ENCODE measurements around the gene KLF4.

KLF4 gene

GRCh38 chr9:107488375-107489143 is 1.0 kb downstream of the KLF4 start:
- DNase-seq (ENCODE audit: low read depth in 1 of 2, low spot score in 1 of 2), result no peak

DNA sequence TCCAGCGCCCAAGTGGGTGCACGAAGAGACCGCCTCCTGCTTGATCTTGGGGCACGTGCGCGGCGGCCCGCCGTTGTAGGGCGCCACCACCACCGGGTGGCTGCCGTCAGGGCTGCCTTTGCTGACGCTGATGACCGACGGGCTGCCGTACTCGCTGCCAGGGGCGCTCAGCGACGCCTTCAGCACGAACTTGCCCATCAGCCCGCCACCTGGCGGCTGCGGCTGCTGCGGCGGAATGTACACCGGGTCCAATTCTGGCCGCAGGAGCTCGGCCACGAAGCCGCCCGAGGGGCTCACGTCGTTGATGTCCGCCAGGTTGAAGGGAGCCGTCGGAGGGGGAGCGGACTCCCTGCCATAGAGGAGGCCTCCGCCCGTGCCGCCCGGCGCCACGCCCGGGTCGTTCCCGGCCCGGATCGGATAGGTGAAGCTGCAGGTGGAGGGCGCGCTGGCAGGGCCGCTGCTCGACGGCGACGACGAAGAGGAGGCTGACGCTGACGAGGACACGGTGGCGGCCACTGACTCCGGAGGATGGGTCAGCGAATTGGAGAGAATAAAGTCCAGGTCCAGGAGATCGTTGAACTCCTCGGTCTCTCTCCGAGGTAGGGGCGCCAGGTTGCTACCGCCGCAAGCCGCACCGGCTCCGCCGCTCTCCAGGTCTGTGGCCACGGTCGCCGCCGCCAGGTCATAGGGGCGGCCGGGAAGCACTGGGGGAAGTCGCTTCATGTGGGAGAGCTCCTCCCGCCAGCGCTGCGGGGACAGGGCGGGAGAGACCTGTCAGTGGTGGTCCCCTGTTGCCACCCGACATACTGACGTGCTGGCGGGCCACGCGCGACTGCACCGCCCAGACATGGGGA is 1.8 kb downstream of the KLF4 start:
- DNase-seq (ENCODE audit: low read depth in 1 of 2, low spot score in 1 of 2), result no peak

DNA sequence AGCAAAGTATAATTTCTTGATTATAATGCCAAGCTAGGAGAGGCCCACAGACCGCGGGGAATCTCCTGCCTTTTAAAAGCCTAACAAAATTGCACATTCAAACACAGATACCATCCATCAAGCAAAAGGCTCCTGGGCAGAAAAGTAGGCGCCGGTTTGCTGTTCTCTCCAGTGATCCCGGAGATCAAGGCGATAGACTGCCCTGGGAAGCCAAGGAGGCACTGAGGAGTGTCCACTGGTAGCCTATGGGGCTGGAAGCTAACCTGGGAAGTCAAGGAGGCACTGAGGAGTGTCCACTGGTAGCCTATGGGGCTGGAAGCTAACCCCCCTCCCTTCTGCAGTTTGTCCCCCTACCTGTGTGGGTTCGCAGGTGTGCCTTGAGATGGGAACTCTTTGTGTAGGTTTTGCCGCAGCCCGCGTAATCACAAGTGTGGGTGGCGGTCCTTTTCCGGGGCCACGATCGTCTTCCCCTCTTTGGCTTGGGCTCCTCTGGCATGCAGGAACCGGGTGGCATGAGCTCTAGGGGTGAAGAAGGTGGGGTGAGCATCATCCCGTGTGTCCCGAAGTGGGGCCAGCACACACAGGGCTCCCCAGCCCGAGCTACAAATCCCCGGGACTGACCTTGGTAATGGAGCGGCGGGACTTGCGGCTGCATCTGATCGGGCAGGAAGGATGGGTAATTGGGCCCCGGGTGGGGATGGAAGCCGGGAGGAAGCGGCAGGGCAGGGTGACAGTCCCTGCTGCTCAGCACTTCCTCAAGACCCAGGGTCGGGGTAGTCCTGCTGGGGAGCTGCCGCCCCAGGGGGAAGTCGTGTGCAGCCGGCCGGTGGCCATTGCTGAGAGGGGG is 2.7 kb downstream of the KLF4 start:
- DNase-seq (ENCODE audit: low read depth in 1 of 2, low spot score in 1 of 2), result no peak

DNA sequence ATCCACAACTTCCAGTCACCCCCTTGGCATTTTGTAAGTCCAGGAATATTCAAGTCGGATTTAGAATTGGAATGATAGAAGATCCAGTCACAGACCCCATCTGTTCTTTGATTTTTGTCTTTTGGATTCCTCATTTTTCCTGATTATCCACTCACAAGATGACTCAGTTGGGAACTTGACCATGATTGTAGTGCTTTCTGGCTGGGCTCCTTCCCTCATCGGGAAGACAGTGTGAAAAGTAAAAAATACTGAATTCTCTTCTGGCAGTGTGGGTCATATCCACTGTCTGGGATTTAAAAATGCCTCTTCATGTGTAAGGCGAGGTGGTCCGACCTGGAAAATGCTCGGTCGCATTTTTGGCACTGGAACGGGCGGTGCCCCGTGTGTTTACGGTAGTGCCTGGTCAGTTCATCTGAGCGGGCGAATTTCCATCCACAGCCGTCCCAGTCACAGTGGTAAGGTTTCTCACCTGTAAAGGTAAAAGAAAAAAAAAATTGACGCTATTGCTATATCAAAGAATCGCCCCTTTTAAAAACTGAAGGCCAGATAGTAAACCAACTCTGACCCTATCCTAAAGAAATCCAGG is 4.0 kb downstream of the KLF4 start:
- DNase-seq (ENCODE audit: low read depth in 1 of 2, low spot score in 1 of 2), result no peak

DNA sequence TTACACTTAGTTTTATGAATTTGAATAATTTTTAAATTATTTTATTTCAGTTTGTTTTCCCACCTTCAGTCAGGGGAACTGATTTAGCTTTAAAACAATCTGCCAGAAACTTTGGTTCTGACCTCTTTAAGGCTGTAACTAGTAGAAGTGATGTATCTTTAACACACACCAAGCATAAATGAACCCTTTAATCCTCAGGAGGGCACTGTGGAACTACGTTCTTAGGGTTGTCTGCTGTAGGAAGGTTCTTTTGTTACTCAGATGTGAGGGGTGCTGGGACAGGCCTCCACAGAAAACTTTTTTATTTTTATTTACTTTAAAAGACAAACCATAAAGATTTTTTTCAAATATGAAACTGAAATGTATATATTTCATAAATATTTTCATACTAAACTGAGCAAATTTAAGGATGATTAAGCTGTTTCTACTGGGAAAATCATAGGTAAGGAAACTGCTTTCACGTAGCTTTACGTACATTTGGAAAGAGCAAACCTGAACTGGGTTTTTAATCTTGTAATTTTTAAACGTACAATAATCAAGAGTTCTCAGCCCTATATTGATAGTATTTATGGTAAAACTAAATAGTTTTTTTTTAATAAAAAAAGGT is 5.3 kb downstream of the KLF4 start:
- no peak for DNase-seq (ENCODE audit: low read depth in 1 of 2, low spot score in 1 of 2)

- DNase-seq (ENCODE audit: low read depth in 1 of 2, low spot score in 1 of 2), result no peak
Observed at GRCh38 chr9:107483666-107484065, 5.9 kb downstream of the KLF4 start.

DNA sequence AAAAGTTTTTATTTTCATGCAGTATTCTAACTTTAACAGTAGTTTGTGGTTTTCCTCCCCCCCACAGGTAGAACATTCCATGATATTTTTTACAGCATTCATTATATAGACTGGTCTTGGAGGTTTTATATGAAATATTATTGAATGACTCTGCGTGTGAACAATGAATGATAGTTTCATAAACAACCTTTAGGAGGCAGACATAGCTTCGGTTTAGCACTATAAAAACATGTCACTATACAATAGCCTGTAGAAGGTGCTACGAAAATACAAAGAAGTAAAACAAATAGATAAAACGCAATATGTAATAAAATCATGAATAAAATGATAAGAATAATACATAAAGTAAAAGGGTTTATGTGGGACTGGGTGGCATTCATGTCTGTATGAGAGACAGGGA is 8.5 kb downstream of the KLF4 start:
- no peak for DNase-seq (ENCODE audit: low read depth in 1 of 2, low spot score in 1 of 2)

DNA sequence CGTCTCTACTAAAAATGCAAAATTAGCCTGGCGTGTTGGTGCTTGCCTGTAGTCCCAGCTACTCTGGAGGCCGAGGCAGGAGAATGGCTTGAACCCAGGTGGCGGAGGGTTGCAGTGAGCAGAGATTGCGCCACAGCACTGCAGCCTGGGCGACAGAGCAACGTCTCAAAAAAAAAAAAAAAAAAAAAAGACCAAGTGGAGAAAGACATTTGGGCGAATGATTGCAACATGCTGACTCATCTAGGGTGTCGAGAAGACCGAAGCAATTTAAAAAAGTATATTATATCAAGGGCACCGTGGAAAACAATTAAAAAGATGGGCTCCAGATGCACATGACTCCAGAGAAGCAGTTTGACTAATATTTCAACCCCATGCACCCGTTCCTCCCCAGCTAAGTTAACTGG is 9.2 kb downstream of the KLF4 start:
- no peak for DNase-seq (ENCODE audit: low read depth in 1 of 2, low spot score in 1 of 2)

- no peak for DNase-seq (ENCODE audit: low read depth in 1 of 2, low spot score in 1 of 2)
Observed at GRCh38 chr9:107478805-107479204, 10.8 kb downstream of the KLF4 start.

- DNase-seq (ENCODE audit: low read depth in 1 of 2, low spot score in 1 of 2), result no peak
Observed at GRCh38 chr9:107474124-107474523, 15.4 kb downstream of the KLF4 start.

DNA sequence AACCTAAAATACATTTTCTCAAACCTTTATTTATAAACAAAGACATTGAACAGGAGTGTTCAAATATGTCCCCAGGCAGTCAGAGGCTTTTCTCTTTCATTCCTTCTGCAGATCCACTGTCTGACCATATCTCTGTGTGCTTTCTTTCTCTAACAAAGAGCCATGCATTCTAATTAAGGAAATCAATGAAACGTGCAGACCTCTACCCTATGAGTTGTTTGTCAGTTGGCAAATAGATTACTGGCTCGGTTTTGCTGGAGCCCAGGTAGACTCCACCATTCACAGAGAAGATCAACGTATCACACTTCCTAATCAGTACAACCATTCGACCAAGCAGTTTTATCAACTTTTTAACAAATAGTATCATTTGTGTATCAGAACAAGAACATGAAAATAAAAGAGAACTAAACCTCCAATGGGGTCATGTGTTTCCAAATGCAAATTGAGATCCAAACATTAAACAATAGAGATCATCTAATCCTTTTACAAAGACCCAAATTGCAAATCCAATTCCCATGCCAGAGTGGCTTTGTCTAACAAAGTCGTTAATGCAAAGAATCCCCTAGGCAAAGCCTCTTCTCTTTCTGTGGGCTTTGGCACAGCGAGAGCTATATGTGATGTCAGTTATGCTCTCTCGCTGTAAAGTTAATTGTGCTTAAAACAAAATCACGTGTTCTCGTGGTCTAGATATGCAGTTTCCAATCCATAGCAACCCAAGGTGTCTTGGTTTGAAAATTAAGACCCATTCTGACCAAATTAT is 16.8 kb downstream of the KLF4 start:
- DNase-seq (ENCODE audit: low read depth in 1 of 2, low spot score in 1 of 2), result no peak

DNA sequence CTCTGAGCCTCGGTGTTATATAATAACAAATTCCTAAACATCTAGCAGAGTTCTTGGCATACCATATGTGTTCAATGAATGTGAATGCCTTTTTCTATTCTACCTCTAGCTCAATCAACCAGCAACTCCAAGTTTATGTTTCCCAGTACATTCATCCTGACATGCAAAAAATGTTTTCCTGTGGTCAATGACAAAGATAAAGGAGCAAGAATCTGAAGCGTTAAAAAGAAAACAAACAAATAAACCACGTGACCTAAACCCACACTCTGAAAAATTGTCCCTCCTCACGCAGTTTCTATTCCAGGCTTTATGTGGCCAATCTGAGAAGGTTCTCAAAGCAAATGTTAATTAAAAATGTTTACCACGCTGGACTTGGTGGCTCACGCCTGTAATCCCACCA is 18.0 kb downstream of the KLF4 start:
- no peak for DNase-seq (ENCODE audit: low read depth in 1 of 2, low spot score in 1 of 2)

DNA sequence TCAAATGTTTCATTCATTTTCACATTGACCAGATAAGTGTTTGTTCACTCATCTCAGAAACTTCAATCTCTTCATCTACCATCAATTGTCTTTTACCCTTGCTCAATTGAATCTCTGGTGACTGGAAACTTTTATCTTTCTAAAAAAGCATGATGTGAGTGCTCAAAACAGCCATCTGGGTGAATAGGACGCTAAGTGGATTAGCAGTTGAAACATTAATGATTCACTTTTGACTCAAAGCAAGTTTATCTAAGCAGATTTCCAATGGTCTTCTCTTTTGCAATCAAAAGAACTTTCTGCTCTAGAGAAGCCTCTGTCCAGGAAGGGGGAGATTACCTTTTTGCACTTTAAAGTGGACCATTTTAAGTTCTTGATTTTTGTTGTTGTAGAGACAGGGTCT is 22.2 kb downstream of the KLF4 start:
- no peak for DNase-seq (ENCODE audit: low read depth in 1 of 2, low spot score in 1 of 2)

DNA sequence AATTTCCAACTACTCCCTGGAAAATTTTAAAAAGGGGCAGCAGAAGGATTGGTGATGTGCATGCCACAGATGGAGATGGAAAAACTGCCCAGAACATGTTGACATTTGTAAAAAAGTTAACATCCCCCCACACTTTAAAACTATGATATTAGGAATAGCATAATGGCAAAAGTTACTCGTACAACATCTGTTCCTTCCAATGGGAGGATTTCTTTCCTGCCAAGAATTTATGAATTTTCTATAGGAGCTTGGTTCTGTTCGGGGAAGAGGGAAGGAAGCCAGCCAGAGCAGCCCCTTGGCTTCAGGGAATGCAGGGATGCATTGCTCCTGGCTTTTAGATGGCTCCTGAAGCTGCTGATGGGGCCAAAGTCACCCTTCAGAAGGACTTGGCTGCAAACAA is 22.7 kb downstream of the KLF4 start:
- no peak for DNase-seq (ENCODE audit: low read depth in 1 of 2, low spot score in 1 of 2)

GRCh38 chr9:107465467-107466451 is 23.8 kb downstream of the KLF4 start:
- DNase-seq (ENCODE audit: low read depth in 1 of 2, low spot score in 1 of 2), result no peak

- no peak for DNase-seq (ENCODE audit: low read depth in 1 of 2, low spot score in 1 of 2)
Observed at GRCh38 chr9:107464516-107464915, 25.1 kb downstream of the KLF4 start.

GRCh38 chr9:107462691-107463090 is 26.9 kb downstream of the KLF4 start:
- DNase-seq (ENCODE audit: low read depth in 1 of 2, low spot score in 1 of 2), result no peak

GRCh38 chr9:107460153-107461023 is 29.2 kb downstream of the KLF4 start:
- DNase-seq (ENCODE audit: low read depth in 1 of 2, low spot score in 1 of 2), result no peak

Measured in activated T-helper 1 cell treated with anti-CD3 and anti-CD28 coated beads, Interleukin-2, amount 50 U/mL, for 16 hours (primary cell).